Activated CD4-positive, alpha-beta T cell treated with anti-CD3 and anti-CD28 coated beads, Interleukin-2, amount 50 U/mL, for 4 hours (primary cell): ENCODE measurements around the gene STIM2.

ENCODE experiments used
- DNase-seq, 2 experiments: peaks; one replicate each; pipeline ENCODE4 v3.0.0-alpha.2; 2020

Gene STIM2

DNA sequence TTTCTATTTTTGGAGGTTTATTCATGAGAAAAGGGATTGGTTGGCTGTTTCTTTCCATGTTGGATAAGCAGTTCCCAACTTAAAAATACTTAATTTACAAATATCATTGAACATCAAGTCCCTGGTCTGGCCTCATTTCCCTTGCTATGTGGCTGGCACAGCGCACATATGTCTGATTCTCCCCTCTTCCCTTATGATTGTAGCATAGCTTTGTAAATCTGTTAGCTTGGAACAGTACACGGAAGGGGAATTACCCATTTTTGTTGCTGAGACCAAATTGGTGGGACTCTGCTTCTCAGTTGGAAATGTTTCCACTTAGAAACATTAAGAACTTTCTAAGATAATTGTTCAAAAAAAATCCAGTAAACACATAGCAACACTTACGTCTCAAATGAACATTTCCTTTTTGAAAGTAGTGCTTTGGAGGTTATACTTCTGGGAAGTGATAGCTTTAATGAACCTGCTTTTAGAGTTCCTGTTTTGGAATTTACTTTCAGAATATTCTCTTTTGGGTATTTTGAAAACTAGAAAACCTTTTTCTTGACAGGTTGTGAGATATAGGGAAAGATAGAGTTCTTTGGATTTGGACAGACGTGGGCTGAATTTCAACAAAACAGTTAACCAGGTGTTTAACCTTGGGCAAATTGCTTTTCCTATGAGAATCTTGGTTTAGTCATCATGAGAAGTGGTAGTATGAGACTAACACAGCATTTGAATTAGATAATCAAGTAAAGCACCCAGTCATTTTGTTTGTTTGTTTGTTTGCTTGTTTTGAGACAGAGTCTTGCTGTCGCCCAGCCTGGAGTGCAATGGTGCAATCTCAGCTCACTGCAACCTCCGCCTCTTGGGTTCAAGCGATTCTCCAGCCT, 47.3 kb downstream of the STIM2 start:
- DNase-seq: no peak

DNA sequence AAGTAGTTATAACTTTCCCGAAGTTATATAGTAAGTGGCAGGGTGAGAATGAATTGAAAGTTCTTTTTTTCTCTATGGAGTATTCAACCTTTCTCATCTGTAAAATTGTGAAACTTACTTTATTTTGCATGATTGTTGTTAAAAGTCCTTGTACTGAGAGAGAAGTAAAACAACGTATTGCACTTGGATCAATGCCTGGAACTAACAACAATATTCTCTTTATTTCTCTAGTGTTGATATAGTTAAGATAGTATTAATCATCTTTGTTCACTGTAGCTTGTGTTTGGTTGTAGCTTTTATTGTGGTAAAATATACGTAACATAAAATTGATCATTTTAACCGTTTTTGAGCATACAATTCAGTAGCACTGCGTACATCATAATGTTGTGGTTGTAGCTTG, 48.7 kb downstream of the STIM2 start:
- DNase-seq: no peak

GRCh38 chr4:26911254-26911653, 50.6 kb downstream of the STIM2 start:
- no peak for DNase-seq

GRCh38 chr4:26912069-26912468, 51.4 kb downstream of the STIM2 start:
- no peak for DNase-seq

DNA sequence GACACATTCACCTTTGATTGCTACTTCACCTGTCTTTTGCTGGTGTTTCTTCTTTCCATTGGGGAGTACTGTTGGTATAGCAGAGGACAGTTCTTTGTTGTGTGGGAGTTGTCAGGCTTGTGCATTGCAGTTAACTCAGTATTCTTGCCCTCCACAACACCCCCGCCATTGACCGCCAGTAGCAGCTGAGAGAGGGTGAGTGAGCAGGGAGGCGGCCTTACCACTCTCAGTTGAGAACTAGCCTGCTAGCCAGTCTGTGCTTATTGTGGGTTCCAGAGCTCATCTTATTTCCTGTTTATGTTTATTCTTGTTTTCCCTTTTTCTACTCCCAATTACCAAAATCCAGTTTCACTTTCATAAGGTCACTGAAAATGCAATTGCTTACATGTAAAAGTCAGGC, 52.2 kb downstream of the STIM2 start:
- DNase-seq: no peak

GRCh38 chr4:26916195-26916594, 55.6 kb downstream of the STIM2 start:
- DNase-seq: no peak

- DNase-seq: no peak
Measured at GRCh38 chr4:26930964-26931363, 70.3 kb downstream of the STIM2 start.

DNA sequence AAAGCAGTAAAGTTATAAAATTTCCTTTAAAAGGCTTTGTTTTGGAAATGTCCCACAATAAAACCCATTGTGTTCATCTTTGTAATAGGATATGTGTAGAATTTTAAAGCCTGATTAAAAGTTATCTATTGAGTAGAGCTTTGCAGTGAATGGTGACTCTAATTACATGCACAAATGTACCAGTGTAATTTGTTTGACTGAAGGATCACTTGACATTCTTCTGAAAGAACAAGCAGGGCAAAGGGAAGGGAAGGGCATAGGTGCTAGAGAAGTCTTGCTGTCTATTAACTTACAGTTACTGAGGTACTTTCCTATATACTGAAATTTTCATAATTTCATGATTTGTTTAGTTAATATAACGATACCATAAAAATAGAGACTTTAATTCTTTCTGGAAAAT, 70.8 kb downstream of the STIM2 start:
- no peak for DNase-seq

GRCh38 chr4:26931966-26932365, 71.3 kb downstream of the STIM2 start:
- DNase-seq: no peak

GRCh38 chr4:26935397-26935796, 74.8 kb downstream of the STIM2 start:
- no peak for DNase-seq

DNA sequence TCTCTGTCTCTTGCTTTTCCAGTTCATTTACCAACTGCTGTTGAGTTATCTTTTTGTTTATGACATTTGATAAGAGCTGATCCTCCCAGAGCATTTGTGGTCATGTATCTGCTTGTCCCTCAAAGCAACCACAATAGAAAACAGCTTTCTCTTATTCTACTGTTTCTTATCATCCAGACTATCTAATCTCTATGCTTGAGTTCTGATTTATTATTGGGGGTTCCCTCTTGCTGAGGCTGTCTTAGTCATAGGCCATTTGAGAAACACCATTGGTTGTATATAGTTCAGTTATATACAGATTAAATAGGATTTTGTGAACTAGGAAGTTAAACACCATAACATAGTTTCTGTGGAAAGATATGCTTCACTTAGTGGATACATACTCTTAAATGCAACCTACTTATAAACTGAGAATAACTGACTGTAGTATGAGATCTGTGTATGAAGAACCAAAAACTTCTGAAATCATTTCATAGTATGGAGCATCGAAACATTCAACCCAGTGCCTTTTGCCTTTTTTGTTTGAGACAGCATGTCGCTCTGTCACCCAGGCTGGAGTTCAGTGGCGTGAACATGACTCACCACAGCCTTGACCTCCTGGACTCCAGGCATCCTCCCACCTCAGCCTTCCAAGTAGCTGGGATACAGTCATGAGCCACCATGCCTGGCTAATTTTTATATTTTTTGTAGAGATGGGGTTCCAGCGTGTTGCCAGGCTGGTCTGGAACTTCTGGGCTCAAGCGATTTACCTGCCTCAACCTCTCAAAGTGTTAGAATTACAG, 75.8 kb downstream of the STIM2 start:
- DNase-seq: no peak

GRCh38 chr4:26937139-26937538, 76.5 kb downstream of the STIM2 start:
- DNase-seq: no peak

DNA sequence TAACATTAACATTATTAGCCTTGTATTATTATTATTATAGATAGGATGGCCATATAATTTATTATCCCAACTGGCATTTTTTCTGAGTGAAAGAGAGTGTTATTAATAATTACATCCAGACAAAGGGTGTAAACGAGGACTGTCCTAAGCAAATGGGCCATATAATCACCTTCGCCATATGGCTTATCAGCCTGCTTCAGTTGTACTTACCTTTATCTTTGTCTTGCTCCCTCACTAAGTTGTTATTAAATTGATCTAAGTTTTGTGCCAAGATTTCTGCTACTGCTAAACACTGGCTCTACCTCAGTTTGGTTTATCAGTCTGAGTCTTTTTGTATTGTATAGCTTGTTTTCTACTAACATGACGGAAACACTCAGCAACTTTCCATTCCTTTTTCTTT, 76.9 kb downstream of the STIM2 start:
- no peak for DNase-seq

DNA sequence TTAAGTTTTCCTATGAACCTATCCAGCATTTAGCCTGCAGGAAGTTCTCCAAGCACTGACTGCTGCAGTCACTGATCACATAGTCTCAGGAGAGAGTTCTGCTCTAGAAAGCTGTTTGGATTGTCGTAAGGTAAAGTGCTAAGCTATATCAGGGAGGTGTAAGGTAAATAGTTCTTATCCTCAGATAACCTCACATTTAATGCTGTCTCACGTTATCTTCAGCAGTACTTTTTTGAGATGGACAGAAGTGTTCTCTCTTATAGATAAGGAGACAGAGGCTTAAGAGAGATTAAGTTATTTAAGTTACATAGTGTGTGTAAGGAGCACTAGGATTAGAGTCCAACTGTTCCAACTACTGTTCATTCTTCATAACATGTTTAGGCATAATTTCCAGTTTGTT, 77.9 kb downstream of the STIM2 start:
- DNase-seq: no peak

GRCh38 chr4:26941951-26942350, 81.3 kb downstream of the STIM2 start:
- no peak for DNase-seq

GRCh38 chr4:26942871-26943270, 82.2 kb downstream of the STIM2 start:
- no peak for DNase-seq

DNA sequence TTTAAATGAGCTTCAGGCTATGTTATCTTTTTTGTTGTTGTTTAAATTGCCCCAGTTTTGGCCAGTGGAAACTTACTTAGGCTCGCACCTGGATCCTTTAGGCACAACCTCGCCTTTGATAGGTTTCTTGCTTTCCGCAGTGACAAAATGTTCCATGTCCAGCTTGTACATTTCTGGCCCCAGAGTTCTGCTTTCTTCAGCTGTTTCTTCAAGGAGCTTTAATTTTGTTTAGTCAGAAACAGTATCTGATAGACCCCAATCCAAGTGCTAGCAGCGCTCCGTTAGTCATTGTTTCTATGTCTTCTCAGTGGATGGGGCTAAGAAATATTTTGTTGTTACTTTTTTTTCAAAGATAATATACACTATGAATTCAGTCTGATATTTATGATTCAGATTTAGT, 82.8 kb downstream of the STIM2 start:
- no peak for DNase-seq

DNA sequence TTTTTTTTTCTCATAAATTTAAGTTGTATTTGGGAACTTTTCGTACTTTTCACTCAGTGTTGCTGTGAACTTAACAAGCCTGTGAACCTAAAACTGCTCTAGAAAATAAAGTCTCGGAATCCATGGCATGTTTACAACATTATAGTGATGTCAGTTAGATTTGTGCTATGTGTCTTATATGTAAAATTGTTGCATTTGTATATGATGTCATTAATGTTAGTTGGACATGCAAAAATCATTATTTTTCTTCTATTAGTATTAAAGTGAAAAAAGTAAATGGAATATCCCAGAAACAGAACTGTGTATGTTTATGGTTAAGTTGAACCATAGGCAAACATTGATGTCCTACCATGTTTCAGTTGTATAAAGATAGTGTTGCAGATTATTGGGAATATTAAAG, 85.2 kb downstream of the STIM2 start:
- no peak for DNase-seq

DNA sequence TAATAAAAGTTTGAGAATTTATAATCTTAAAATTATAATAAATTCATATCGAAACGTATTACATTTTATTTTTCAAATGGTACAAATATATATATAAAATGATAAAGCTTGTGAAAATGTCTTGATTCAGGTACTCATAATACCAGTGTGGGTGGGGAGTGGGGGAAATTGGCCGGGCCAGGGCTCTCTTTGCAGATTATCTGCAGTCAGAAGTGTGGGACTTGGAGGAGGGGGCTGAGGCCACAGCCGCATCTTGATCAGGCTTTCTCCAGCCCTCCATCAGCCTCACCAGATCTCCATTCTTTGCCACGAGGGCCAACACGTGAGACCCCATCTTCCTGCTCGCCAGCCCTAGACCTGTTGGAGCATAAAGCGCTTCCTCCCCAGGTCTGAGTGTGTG, 86.7 kb downstream of the STIM2 start:
- DNase-seq: no peak

GRCh38 chr4:26950446-26950845, 89.8 kb downstream of the STIM2 start:
- DNase-seq: no peak

GRCh38 chr4:26952891-26953290, 92.2 kb downstream of the STIM2 start:
- DNase-seq: no peak

GRCh38 chr4:26953366-26953765, 92.7 kb downstream of the STIM2 start:
- no peak for DNase-seq

DNA sequence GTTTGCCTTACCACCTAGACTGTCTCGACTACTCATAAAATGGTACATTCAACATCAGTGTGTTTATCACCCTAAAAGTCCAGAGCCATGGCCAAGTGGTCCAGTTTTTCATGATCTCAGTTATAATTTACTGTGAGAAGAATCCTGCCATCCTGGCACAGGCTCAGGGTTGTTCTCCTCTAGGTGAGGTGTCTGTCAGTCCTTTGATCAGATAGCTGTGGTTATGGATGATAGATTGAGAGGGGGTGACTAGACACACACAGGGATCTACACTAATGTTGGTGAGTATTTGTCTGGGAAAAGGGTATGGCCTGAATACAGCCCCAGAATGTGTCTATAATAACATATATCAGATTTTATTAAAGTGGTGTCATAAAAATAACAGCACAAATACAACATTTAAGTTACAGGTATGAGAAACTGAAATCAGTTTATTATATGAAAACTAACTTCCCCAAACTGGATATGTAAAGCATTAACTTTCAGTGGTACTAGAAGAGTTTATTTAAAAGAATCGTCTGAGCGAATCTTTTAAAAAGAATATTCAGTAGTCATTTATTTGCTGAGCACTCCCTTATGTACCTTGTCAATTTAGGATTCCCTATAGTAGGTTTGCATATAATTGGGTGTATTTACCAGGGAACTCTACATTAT, 93.3 kb downstream of the STIM2 start:
- DNase-seq: no peak

- DNase-seq: no peak
Measured at GRCh38 chr4:26955241-26955640, 94.6 kb downstream of the STIM2 start.
